Measurements from ENCODE around the gene PLEKHA8.

Gene PLEKHA8

GRCh38 chr7:30157204-30157603 is 129.0 kb downstream of the PLEKHA8 start:
- TF ChIP-seq CTCF (IDR thresholded peaks at IDR 0.05; ENCODE audit: low read depth, low read length, poor library complexity, severe bottlenecking) (no peak), EZH2phosphoT487 (IDR thresholded peaks at IDR 0.05; ENCODE audit: borderline replicate concordance, low read length) (no peak)
- Histone ChIP-seq H3K4me2 (ENCODE audit: low read length) (no peak overlapping the region), H3K4me3 (ENCODE audit: low read length) (no peak overlapping the region), H3F3A (ENCODE audit: control insufficient read depth, insufficient read depth) (no peaks in the 10 kb centered on the region), H3K79me2 (ENCODE audit: control insufficient read depth, low read length) (no peaks in the 10 kb centered on the region), H3K36me3 (ENCODE audit: control insufficient read depth, low read length) (no peaks in the 10 kb centered on the region), H3K27me3 (ENCODE audit: control insufficient read depth, low read length) (no peaks in the 10 kb centered on the region), H3K9me3 (ENCODE audit: control insufficient read depth, insufficient read depth, low read length) (no peaks in the 10 kb centered on the region), H3K4me1 (ENCODE audit: control insufficient read depth, low read length) (peaks cover 25% of the 10 kb centered on the region), H3K27ac (ENCODE audit: low read depth, low read length) (no peak overlapping the region), H4K20me1 (ENCODE audit: control insufficient read depth, insufficient read depth, low read depth, low read length) (no peaks in the 10 kb centered on the region), H3K9me2 (replicated peaks; ENCODE audit: control insufficient read depth, low read length) (no peaks in the 10 kb centered on the region)

GRCh38 chr7:30159163-30159562 is 131.0 kb downstream of the PLEKHA8 start:
- Histone ChIP-seq H3K4me1 (ENCODE audit: control insufficient read depth, low read length) (peaks cover 44% of the 10 kb centered on the region), H3K36me3 (ENCODE audit: control insufficient read depth, low read length) (no peaks in the 10 kb centered on the region), H4K20me1 (ENCODE audit: control insufficient read depth, insufficient read depth, low read depth, low read length) (no peaks in the 10 kb centered on the region), H3K79me2 (ENCODE audit: control insufficient read depth, low read length) (no peaks in the 10 kb centered on the region), H3K27ac (ENCODE audit: low read depth, low read length) (no peak overlapping the region), H3F3A (ENCODE audit: control insufficient read depth, insufficient read depth) (no peaks in the 10 kb centered on the region), H3K9me2 (replicated peaks; ENCODE audit: control insufficient read depth, low read length) (no peaks in the 10 kb centered on the region), H3K27me3 (ENCODE audit: control insufficient read depth, low read length) (no peaks in the 10 kb centered on the region), H3K9me3 (ENCODE audit: control insufficient read depth, insufficient read depth, low read length) (no peaks in the 10 kb centered on the region), H3K4me3 (ENCODE audit: low read length) (peak overlapping the region; percentile 13; the same call in 1 of the 2 replicates), H3K4me2 (ENCODE audit: low read length) (peak overlapping the region; percentile 37)
- no peak for TF ChIP-seq EZH2phosphoT487 (IDR thresholded peaks at IDR 0.05; ENCODE audit: borderline replicate concordance, low read length)

GRCh38 chr7:30159698-30160143 is 131.5 kb downstream of the PLEKHA8 start:
- Histone ChIP-seq H3K36me3 (ENCODE audit: control insufficient read depth, low read length) (no peaks in the 10 kb centered on the region), H4K20me1 (ENCODE audit: control insufficient read depth, insufficient read depth, low read depth, low read length) (no peaks in the 10 kb centered on the region), H3K4me3 (ENCODE audit: low read length) (peak overlapping the region; percentile 13; the same call in 1 of the 2 replicates), H3K4me1 (ENCODE audit: control insufficient read depth, low read length) (peaks cover 50% of the 10 kb centered on the region), H3F3A (ENCODE audit: control insufficient read depth, insufficient read depth) (no peaks in the 10 kb centered on the region), H3K27ac (ENCODE audit: low read depth, low read length) (no peak overlapping the region), H3K27me3 (ENCODE audit: control insufficient read depth, low read length) (no peaks in the 10 kb centered on the region), H3K9me2 (replicated peaks; ENCODE audit: control insufficient read depth, low read length) (no peaks in the 10 kb centered on the region), H3K9me3 (ENCODE audit: control insufficient read depth, insufficient read depth, low read length) (no peaks in the 10 kb centered on the region), H3K79me2 (ENCODE audit: control insufficient read depth, low read length) (no peaks in the 10 kb centered on the region), H3K4me2 (ENCODE audit: low read length) (peak overlapping the region; percentile 37)
- peak; percentile 73 for TF ChIP-seq CTCF (IDR thresholded peaks at IDR 0.05; ENCODE audit: low read depth, low read length, poor library complexity, severe bottlenecking)
- no peak for TF ChIP-seq EZH2phosphoT487 (IDR thresholded peaks at IDR 0.05; ENCODE audit: borderline replicate concordance, low read length)

- Histone ChIP-seq H3K79me2 (ENCODE audit: control insufficient read depth, low read length) (no peaks in the 10 kb centered on the region), H3K36me3 (ENCODE audit: control insufficient read depth, low read length) (no peaks in the 10 kb centered on the region), H3K4me1 (ENCODE audit: control insufficient read depth, low read length) (peaks cover 56% of the 10 kb centered on the region), H3K27ac (ENCODE audit: low read depth, low read length) (no peak overlapping the region), H3K9me3 (ENCODE audit: control insufficient read depth, insufficient read depth, low read length) (no peaks in the 10 kb centered on the region), H3K4me3 (ENCODE audit: low read length) (no peak overlapping the region), H3K27me3 (ENCODE audit: control insufficient read depth, low read length) (no peaks in the 10 kb centered on the region), H3K9me2 (replicated peaks; ENCODE audit: control insufficient read depth, low read length) (no peaks in the 10 kb centered on the region), H3F3A (ENCODE audit: control insufficient read depth, insufficient read depth) (no peaks in the 10 kb centered on the region), H4K20me1 (ENCODE audit: control insufficient read depth, insufficient read depth, low read depth, low read length) (no peaks in the 10 kb centered on the region), H3K4me2 (ENCODE audit: low read length) (no peak overlapping the region)
- no peak for TF ChIP-seq EZH2phosphoT487 (IDR thresholded peaks at IDR 0.05; ENCODE audit: borderline replicate concordance, low read length)
- no peak for TF ChIP-seq CTCF (IDR thresholded peaks at IDR 0.05; ENCODE audit: low read depth, low read length, poor library complexity, severe bottlenecking)
These were observed 132.1 kb downstream of the PLEKHA8 start for GRCh38 chr7:30160329-30160728.

Measured in DOHH2 (cell line).